Measurements from ENCODE around the gene ATXN7L3. TPM values are rescaled to one million over a fixed set of nuclear protein-coding genes. Genes with fewer than 3 reads are reported as not detected.
A peak's percentile ranks its signal among the peaks of the same experiment; 100 is the strongest.

The ATXN7L3 gene
- total and polyA plus RNA-seq, 10 of the 15 experiments (the other 5 are each of a cell fraction or from before 2014, with no cell fraction given), result 0.71 to 78.7 (median 32.7) TPM

DNA sequence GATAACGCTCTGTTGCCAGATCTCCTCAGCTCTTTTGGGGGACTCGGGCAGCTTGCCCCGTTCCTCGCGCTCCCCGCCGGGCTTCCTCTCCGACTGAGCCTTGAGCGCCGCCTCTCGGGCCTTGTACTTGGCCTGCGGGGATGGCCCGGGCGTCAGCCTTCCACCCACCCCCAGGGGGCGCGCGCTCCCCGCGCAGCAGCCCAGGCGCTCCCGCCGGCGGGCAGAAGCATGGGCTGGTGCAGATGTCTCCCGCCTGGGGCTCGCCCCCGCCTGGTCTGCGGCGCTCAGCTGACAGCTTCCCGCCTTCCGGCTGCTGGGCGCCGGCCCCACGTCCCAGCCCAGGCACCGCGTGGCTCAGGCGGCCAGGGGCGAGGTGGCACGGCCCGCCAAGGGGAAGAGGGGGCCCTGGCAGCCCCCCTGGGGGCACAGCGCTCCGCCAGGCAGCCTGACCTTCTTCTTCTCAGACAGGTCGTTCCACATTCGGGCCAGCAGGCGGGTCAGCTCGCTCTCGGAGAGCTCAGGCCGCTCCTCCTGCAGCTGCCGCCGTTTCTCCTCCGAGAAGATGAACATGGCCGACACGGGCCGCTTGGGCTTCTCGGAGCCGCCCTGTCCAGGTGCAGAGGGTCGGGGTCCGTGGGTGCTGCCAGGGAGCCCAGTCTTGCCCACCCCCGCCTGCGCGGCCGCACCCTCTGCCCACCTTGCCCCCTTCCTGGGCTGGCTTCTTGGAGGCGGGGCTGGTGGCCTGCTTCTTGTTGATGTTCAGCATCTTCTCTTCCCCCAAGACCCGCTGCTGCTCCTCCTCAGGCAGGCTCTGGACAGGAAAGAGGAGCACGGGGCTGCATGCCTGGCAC lies 10.9 kb upstream of the ATXN7L3 start (continued):
- TF ChIP-seq SUZ12 (IDR thresholded peaks at IDR 0.05; ENCODE audit: unreplicated experiment), result no peak
- no peak for TF ChIP-seq TBL1XR1 (IDR thresholded peaks at IDR 0.05; ENCODE audit: low read depth, low read length)
- TF ChIP-seq, protein P1, sequence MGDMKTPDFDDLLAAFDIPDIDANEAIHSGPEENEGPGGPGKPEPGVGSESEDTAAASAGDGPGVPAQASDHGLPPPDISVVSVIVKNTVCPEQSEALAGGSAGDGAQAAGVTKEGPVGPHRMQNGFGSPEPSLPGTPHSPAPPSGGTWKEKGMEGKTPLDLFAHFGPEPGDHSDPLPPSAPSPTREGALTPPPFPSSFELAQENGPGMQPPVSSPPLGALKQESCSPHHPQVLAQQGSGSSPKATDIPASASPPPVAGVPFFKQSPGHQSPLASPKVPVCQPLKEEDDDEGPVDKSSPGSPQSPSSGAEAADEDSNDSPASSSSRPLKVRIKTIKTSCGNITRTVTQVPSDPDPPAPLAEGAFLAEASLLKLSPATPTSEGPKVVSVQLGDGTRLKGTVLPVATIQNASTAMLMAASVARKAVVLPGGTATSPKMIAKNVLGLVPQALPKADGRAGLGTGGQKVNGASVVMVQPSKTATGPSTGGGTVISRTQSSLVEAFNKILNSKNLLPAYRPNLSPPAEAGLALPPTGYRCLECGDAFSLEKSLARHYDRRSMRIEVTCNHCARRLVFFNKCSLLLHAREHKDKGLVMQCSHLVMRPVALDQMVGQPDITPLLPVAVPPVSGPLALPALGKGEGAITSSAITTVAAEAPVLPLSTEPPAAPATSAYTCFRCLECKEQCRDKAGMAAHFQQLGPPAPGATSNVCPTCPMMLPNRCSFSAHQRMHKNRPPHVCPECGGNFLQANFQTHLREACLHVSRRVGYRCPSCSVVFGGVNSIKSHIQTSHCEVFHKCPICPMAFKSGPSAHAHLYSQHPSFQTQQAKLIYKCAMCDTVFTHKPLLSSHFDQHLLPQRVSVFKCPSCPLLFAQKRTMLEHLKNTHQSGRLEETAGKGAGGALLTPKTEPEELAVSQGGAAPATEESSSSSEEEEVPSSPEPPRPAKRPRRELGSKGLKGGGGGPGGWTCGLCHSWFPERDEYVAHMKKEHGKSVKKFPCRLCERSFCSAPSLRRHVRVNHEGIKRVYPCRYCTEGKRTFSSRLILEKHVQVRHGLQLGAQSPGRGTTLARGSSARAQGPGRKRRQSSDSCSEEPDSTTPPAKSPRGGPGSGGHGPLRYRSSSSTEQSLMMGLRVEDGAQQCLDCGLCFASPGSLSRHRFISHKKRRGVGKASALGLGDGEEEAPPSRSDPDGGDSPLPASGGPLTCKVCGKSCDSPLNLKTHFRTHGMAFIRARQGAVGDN (IDR thresholded peaks at IDR 0.05), result peak; percentile 28; the same call in 1 of the 2 replicates
- TF ChIP-seq EGR1 (IDR thresholded peaks at IDR 0.05; ENCODE audit: borderline replicate concordance in 1 of 2, low read depth in 2 of 2, low read length in 2 of 2), result peak in 1 of 2 experiments; percentile 95; a peak in 2 of 3 replicates
- 0 out of 2 replicates have a peak, but pooled peaks have one; percentile 64 for TF ChIP-seq ESRRA (IDR thresholded peaks at IDR 0.05; ENCODE audit: low read length)
- no peak for TF ChIP-seq NR2C1 (IDR thresholded peaks at IDR 0.05)
